Type B pancreatic cell (in vitro differentiated cells): ENCODE data around the gene MRPL9. TPM values are rescaled to one million over a fixed set of nuclear protein-coding genes. Genes with fewer than 3 reads are reported as not detected.
"Not testable (repeated sequence)": the region's sequence is repeated elsewhere in the genome, so short reads cannot be mapped to it uniquely, and the experiment has no call there.

Experiments used
- DNase-seq: peaks from one replicate; pipeline ENCODE4 v3.0.0; 2021; ENCODE audit warnings: mixed read lengths; ENCODE audit not compliant: unreplicated experiment; ENCODE audit errors: extremely low spot score
- H3K27ac Mint-ChIP-seq: 2 replicates; pipeline ENCODE4 v1.8.0; 2021; ENCODE audit warnings: mild to moderate bottlenecking, mixed read lengths
- H3K27me3 Mint-ChIP-seq: 2 replicates; pipeline ENCODE4 v1.8.0; 2021; ENCODE audit warnings: mixed read lengths
- H3K36me3 Mint-ChIP-seq: 2 replicates; pipeline ENCODE4 v1.8.0; 2021; ENCODE audit warnings: mixed read lengths
- H3K4me1 Mint-ChIP-seq: one replicate; pipeline ENCODE4 v1.8.0; 2021; ENCODE audit warnings: mixed read lengths; ENCODE audit not compliant: unreplicated experiment
- H3K4me3 Mint-ChIP-seq: 2 replicates; pipeline ENCODE4 v1.8.0; 2021; ENCODE audit warnings: mild to moderate bottlenecking, mixed read lengths
- H3K9me3 Mint-ChIP-seq: 2 replicates; pipeline ENCODE4 v1.8.0; 2021; ENCODE audit warnings: mixed read lengths
- total RNA-seq: library from RNA; stranded (reverse); gene quantifications from 2 replicates; pipeline ENCODE4 v1.2.1, GENCODE V29; 2021; ENCODE audit warnings: low replicate concordance
- TF ChIP-seq, protein P1 (sequence below): fragments of 200-600 bp; sonication (generic); conservative IDR thresholded peaks from 2 replicates; pipeline ENCODE4 v1.5.0; 2021; ENCODE audit warnings: antibody characterized with exemption, mild to moderate bottlenecking

The MRPL9 gene
- total RNA-seq, 1 donor from 2014 or later: 92.1 TPM

- Mint-ChIP-seq H3K9me3 (no peaks in the 10 kb centered on the region), H3K4me3 (no peak overlapping the region), H3K4me1 (peaks cover 13% of the 10 kb centered on the region), H3K36me3 (peaks cover 6% of the 10 kb centered on the region), H3K27me3 (peaks cover 9% of the 10 kb centered on the region), H3K27ac (no peak overlapping the region)
- TF ChIP-seq, protein P1, sequence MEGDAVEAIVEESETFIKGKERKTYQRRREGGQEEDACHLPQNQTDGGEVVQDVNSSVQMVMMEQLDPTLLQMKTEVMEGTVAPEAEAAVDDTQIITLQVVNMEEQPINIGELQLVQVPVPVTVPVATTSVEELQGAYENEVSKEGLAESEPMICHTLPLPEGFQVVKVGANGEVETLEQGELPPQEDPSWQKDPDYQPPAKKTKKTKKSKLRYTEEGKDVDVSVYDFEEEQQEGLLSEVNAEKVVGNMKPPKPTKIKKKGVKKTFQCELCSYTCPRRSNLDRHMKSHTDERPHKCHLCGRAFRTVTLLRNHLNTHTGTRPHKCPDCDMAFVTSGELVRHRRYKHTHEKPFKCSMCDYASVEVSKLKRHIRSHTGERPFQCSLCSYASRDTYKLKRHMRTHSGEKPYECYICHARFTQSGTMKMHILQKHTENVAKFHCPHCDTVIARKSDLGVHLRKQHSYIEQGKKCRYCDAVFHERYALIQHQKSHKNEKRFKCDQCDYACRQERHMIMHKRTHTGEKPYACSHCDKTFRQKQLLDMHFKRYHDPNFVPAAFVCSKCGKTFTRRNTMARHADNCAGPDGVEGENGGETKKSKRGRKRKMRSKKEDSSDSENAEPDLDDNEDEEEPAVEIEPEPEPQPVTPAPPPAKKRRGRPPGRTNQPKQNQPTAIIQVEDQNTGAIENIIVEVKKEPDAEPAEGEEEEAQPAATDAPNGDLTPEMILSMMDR: no peak
- no peak for DNase-seq
Measured at GRCh38 chr1:151737479-151737878, 25.8 kb downstream of the MRPL9 start.

DNA sequence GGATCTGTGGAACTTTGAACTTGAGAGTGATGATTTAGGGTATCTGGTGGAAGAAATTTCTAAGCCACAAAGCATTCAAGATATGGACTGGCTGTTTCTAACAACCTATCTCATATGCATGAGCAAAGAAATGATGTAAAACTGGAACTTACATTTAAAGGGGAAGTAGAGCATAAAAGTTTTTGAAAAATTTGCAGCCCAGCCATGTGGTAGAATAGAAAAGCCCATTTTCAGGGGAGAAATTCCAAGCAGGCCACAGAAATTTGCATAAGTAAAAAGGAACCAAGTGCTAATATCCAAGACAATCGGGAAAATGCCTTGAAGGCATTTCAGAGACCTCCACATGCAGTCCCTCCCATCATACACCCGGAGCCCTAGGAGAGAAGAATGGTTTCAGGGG lies 26.3 kb downstream of the MRPL9 start:
- Mint-ChIP-seq H3K4me1 (peaks cover 13% of the 10 kb centered on the region), H3K4me3 (no peak overlapping the region), H3K27me3 (peaks cover 6% of the 10 kb centered on the region), H3K27ac (no peak overlapping the region), H3K36me3 (peaks cover 6% of the 10 kb centered on the region), H3K9me3 (no peaks in the 10 kb centered on the region)
- TF ChIP-seq, protein P1: no peak
- no peak for DNase-seq

- H3K36me3 Mint-ChIP-seq, H3K9me3 Mint-ChIP-seq, H3K4me3 Mint-ChIP-seq, H3K27ac Mint-ChIP-seq, H3K27me3 Mint-ChIP-seq, DNase-seq: not testable (repeated sequence)
- peaks cover 11% of the 10 kb centered on the region for H3K4me1 Mint-ChIP-seq
Measured at GRCh38 chr1:151733995-151734394, 29.3 kb downstream of the MRPL9 start.

DNA sequence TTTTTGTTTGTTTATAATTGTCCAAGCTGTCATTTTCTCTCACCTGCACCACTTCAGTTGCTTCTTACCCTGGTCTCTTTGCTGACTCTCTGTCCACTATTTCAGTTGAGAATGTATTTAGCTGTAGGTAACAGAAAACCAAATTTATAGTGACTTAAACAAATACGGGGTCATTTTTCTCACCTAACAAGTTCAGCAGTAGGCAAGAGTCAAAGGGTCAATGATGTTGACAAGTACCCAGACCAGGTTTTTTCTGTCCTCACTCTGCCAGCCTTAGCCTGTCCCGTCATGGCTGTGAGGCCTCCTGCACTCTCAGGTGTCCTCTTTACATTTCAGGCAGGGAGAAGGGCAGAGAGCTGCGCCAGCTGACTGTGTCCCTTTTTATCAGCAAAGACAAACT lies 30.2 kb downstream of the MRPL9 start:
- Mint-ChIP-seq H3K4me3 (no peak overlapping the region), H3K4me1 (peaks cover 11% of the 10 kb centered on the region), H3K9me3 (no peaks in the 10 kb centered on the region), H3K36me3 (peaks cover 6% of the 10 kb centered on the region), H3K27ac (no peak overlapping the region), H3K27me3 (peaks cover 15% of the 10 kb centered on the region)
- TF ChIP-seq, protein P1: no peak
- DNase-seq: no peak

GRCh38 chr1:151729966-151730291 lies 33.4 kb downstream of the MRPL9 start:
- Mint-ChIP-seq H3K27ac (no peak overlapping the region), H3K36me3 (no peaks in the 10 kb centered on the region), H3K4me1 (peaks cover 7% of the 10 kb centered on the region), H3K27me3 (peaks cover 41% of the 10 kb centered on the region), H3K4me3 (no peak overlapping the region), H3K9me3 (no peaks in the 10 kb centered on the region)
- no peak for DNase-seq
- TF ChIP-seq, protein P1: no peak

- TF ChIP-seq, protein P1: no peak
- no peak for DNase-seq
- Mint-ChIP-seq H3K36me3 (no peaks in the 10 kb centered on the region), H3K27me3 (peaks cover 44% of the 10 kb centered on the region), H3K27ac (no peak overlapping the region), H3K4me1 (peaks cover 5% of the 10 kb centered on the region), H3K4me3 (no peak overlapping the region), H3K9me3 (no peaks in the 10 kb centered on the region)
Measured at GRCh38 chr1:151729157-151729965, 33.9 kb downstream of the MRPL9 start.
